NT2/D1 (cell line): ENCODE results near the gene ZNF511.

Source experiments
- SUZ12 ChIP-seq: IDR thresholded peaks from 2 replicates; pipeline ENCODE4 v1.6.1; 2011; ENCODE audit not compliant: insufficient read length, insufficient read depth; ENCODE audit errors: extremely low read depth
- YY1 ChIP-seq: IDR thresholded peaks from 2 replicates; pipeline ENCODE4 v1.6.1; 2011; ENCODE audit not compliant: insufficient read length, insufficient read depth

DNA sequence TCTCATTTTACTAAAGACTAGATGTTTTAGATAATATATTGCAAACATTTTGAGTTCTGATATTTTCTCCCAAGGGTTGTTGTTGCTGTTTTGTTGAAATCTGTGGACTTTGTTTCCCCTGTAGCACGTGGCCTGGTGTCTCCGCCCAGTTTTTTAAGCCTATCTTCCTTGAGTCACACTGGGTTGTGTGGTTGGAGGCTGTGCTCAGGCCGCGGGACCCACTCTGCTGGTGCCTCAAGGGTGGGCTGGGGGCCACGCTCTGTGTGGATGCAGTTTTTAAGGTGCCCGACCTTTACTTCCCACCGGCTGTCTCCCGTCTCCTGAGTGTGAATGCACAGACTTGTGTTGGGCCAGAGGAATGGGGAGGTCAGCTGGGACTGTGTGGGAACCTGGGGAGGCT lies 34.2 kb downstream of the ZNF511 start:
- TF ChIP-seq YY1 (no peak), SUZ12 (no peak)
